ENCODE measurements around the gene OR4A5. TPM values are rescaled to one million over a fixed set of nuclear protein-coding genes. Genes with fewer than 3 reads are reported as not detected.
"Not testable (repeated sequence)": the region's sequence is repeated elsewhere in the genome, so short reads cannot be mapped to it uniquely, and the experiment has no call there.

Gene OR4A5
- not detected in 2 replicates for total RNA-seq (2021)
- Bru-seq, nascent RNA: not detected
- BruChase-seq, experiment 1, labeled RNA remaining after a 2-hour chase: not detected
- BruChase-seq, experiment 2, labeled RNA remaining after a 6-hour chase: not detected
- long read RNA-seq: 0 reads

- BruUV-seq (replicated peaks); H3K9me2 ChIP-seq (ENCODE audit: insufficient read depth); intact Hi-C loops (cut with micrococcal nuclease; ENCODE audit: unreplicated experiment); H3K4me1 ChIP-seq (replicated peaks; ENCODE audit: insufficient read depth); H4K20me1 ChIP-seq (ENCODE audit: insufficient read depth); H3K4me3 ChIP-seq; H2AFZ ChIP-seq; CTCF ChIA-PET; H3K4me2 ChIP-seq; H3K9me3 ChIP-seq (ENCODE audit: insufficient read depth, low read depth); H3K79me2 ChIP-seq (ENCODE audit: low read depth); H3F3A ChIP-seq (ENCODE audit: insufficient read depth, low read depth); H3K27ac ChIP-seq; H3K27me3 ChIP-seq (ENCODE audit: insufficient read depth, low read depth); DNase-seq; POLR2A ChIA-PET (ENCODE audit: unreplicated experiment); H3K36me3 ChIP-seq (ENCODE audit: low read depth): not testable (repeated sequence)
These were observed at the start of gene OR4A5 for GRCh38 chr11:54706532-54706931. Gene OR4A5, plus strand, starts transcription at chr11:54706832. Its CDS starts 53 bp downstream, at chr11:54706885.

GRCh38 chr11:54720094-54720493 is 13.5 kb downstream of the OR4A5 start:
- CTCF ChIA-PET: not testable (repeated sequence)

More at GRCh38 chr11:54720094-54720493, 13.5 kb downstream of the OR4A5 start:
- H3K79me2 ChIP-seq (ENCODE audit: low read depth); H3K27me3 ChIP-seq (ENCODE audit: insufficient read depth, low read depth); DNase-seq; BruUV-seq (replicated peaks); H3K4me2 ChIP-seq; H3F3A ChIP-seq (ENCODE audit: insufficient read depth, low read depth); H3K9me2 ChIP-seq (ENCODE audit: insufficient read depth); H3K4me3 ChIP-seq; H3K36me3 ChIP-seq (ENCODE audit: low read depth); H3K4me1 ChIP-seq (replicated peaks; ENCODE audit: insufficient read depth); H4K20me1 ChIP-seq (ENCODE audit: insufficient read depth); intact Hi-C loops (cut with micrococcal nuclease; ENCODE audit: unreplicated experiment); H3K27ac ChIP-seq; H3K9me3 ChIP-seq (ENCODE audit: insufficient read depth, low read depth); H2AFZ ChIP-seq; POLR2A ChIA-PET (ENCODE audit: unreplicated experiment): not testable (repeated sequence)

Other genes with a start within 250 kb of the OR4A5 start
- not detected in 2 replicates for gene OR4C46, start 102.8 kb upstream of the OR4A5 start, total RNA-seq (2021)

Data from PC-9 (cell line).